KMS-11 (cell line): ENCODE results near the gene PTPRR.

Experiments
- H2AFZ ChIP-seq: fragments of 200-600 bp; sonication (generic); 2 replicates; pipeline ENCODE4 v1.6.1; 2016; ENCODE audit warnings: antibody characterized with exemption, mixed run types, low read depth
- H3K27ac ChIP-seq: fragments of 200-600 bp; sonication (generic); 2 replicates; pipeline ENCODE4 v1.6.1; 2016; ENCODE audit warnings: mild to moderate bottlenecking, mixed run types
- H3K27me3 ChIP-seq: fragments of 200-600 bp; sonication (generic); 2 replicates; pipeline ENCODE4 v1.6.1; 2017; ENCODE audit warnings: mild to moderate bottlenecking, low read depth, mixed run types, moderate library complexity; ENCODE audit not compliant: insufficient read depth
- H3K36me3 ChIP-seq: fragments of 200-600 bp; sonication (generic); 2 replicates; pipeline ENCODE4 v1.6.1; 2017; ENCODE audit warnings: mild to moderate bottlenecking, mixed run types; ENCODE audit not compliant: insufficient read depth
- H3K4me1 ChIP-seq: fragments of 200-600 bp; sonication (generic); 2 replicates; pipeline ENCODE4 v1.6.1; 2016; ENCODE audit warnings: mild to moderate bottlenecking, low read depth, mixed run types; ENCODE audit not compliant: poor library complexity, severe bottlenecking
- H3K4me2 ChIP-seq: fragments of 200-600 bp; sonication (generic); 2 replicates; pipeline ENCODE4 v1.7.0; 2016; ENCODE audit warnings: mild to moderate bottlenecking, mixed run types
- H3K4me3 ChIP-seq: fragments of 200-600 bp; sonication (generic); IDR thresholded peaks from 2 replicates; pipeline ENCODE4 v1.6.1; 2017; ENCODE audit warnings: low read depth, low read length, mixed read lengths; ENCODE audit not compliant: insufficient read depth
- H3K79me2 ChIP-seq: fragments of 200-600 bp; sonication (generic); 2 replicates; pipeline ENCODE4 v1.6.1; 2016; ENCODE audit warnings: low read depth, mixed run types; ENCODE audit not compliant: insufficient read depth
- H3K9ac ChIP-seq: fragments of 200-600 bp; sonication (generic); 2 replicates; pipeline ENCODE4 v1.6.1; 2016; ENCODE audit warnings: mild to moderate bottlenecking, mixed run types
- H4K20me1 ChIP-seq: fragments of 200-600 bp; sonication (generic); 2 replicates; pipeline ENCODE4 v1.6.1; 2016; ENCODE audit warnings: mild to moderate bottlenecking, mixed run types; ENCODE audit not compliant: insufficient read depth
- CTCF ChIP-seq: fragments of 200-600 bp; sonication (generic); conservative IDR thresholded peaks from 2 replicates; pipeline ENCODE4 v1.6.1; 2017; ENCODE audit warnings: low read depth, mild to moderate bottlenecking, antibody characterized with exemption, low read length, moderate library complexity, mixed read lengths

Gene PTPRR

GRCh38 chr12:70724444-70724843 lies 196.1 kb downstream of the PTPRR start:
- H3K4me3 ChIP-seq = no peak overlapping the region
- H3K27ac ChIP-seq = no peak overlapping the region
- peak; percentile 42 for TF ChIP-seq CTCF
- H4K20me1 ChIP-seq = no peaks in the 10 kb centered on the region
- no peak overlapping the region for H2AFZ ChIP-seq
- no peak overlapping the region for H3K9ac ChIP-seq
- H3K4me1 ChIP-seq = no peaks in the 10 kb centered on the region
- H3K4me2 ChIP-seq = no peak overlapping the region
- no peaks in the 10 kb centered on the region for H3K36me3 ChIP-seq
- H3K27me3 ChIP-seq = no peaks in the 10 kb centered on the region
- H3K79me2 ChIP-seq = no peaks in the 10 kb centered on the region

- no peak overlapping the region for H3K4me2 ChIP-seq
Measured at GRCh38 chr12:70722584-70723343, 197.8 kb downstream of the PTPRR start.

GRCh38 chr12:70721656-70722357 lies 198.7 kb downstream of the PTPRR start:
- Histone ChIP-seq H3K9ac (no peak overlapping the region), H3K4me1 (no peaks in the 10 kb centered on the region), H3K4me3 (no peak overlapping the region), H3K27ac (no peak overlapping the region), H3K36me3 (no peaks in the 10 kb centered on the region), H2AFZ (no peak overlapping the region), H4K20me1 (no peaks in the 10 kb centered on the region), H3K79me2 (no peaks in the 10 kb centered on the region), H3K27me3 (no peaks in the 10 kb centered on the region), H3K4me2 (no peak overlapping the region)
- no peak for TF ChIP-seq CTCF

More at GRCh38 chr12:70722584-70723343, 197.8 kb downstream of the PTPRR start:
- H2AFZ ChIP-seq = no peak overlapping the region
- H3K27me3 ChIP-seq = no peaks in the 10 kb centered on the region
- H3K79me2 ChIP-seq = no peaks in the 10 kb centered on the region
- no peak overlapping the region for H3K9ac ChIP-seq
- H3K4me1 ChIP-seq = no peaks in the 10 kb centered on the region
- H4K20me1 ChIP-seq = no peaks in the 10 kb centered on the region
- no peak for TF ChIP-seq CTCF
- H3K4me3 ChIP-seq = no peak overlapping the region
- H3K27ac ChIP-seq = no peak overlapping the region
- no peaks in the 10 kb centered on the region for H3K36me3 ChIP-seq

- Histone ChIP-seq H2AFZ (no peak overlapping the region), H4K20me1 (no peaks in the 10 kb centered on the region), H3K9ac (no peak overlapping the region)
Measured at GRCh38 chr12:70721216-70721615, 199.3 kb downstream of the PTPRR start.

More at GRCh38 chr12:70721216-70721615, 199.3 kb downstream of the PTPRR start:
- TF ChIP-seq CTCF = no peak
- Histone ChIP-seq H3K27me3 (no peaks in the 10 kb centered on the region), H3K4me1 (no peaks in the 10 kb centered on the region), H3K79me2 (no peaks in the 10 kb centered on the region), H3K4me2 (no peak overlapping the region), H3K36me3 (no peaks in the 10 kb centered on the region), H3K27ac (no peak overlapping the region), H3K4me3 (no peak overlapping the region)
